HG03095 (cell line): Measurements from ENCODE around the gene SLC66A2.

Experiments used
- ATAC-seq: cut with Tn5 transposase; IDR thresholded peaks from one replicate; pipeline ENCODE4 v1.9.1; 2021; ENCODE audit warnings: moderate library complexity; ENCODE audit not compliant: unreplicated experiment

The SLC66A2 gene

GRCh38 chr18:79938196-79938595, 13.3 kb downstream of the SLC66A2 start:
- no peak for ATAC-seq

GRCh38 chr18:79937103-79937860, 14.2 kb downstream of the SLC66A2 start:
- no peak for ATAC-seq

GRCh38 chr18:79936641-79937040, 14.8 kb downstream of the SLC66A2 start:
- ATAC-seq = no peak

GRCh38 chr18:79935925-79936324, 15.5 kb downstream of the SLC66A2 start:
- ATAC-seq = no peak

- no peak for ATAC-seq
These were observed 16.0 kb downstream of the SLC66A2 start for GRCh38 chr18:79935499-79935898.

GRCh38 chr18:79935098-79935480, 16.4 kb downstream of the SLC66A2 start:
- ATAC-seq = no peak

- ATAC-seq = no peak
These were observed 16.9 kb downstream of the SLC66A2 start for GRCh38 chr18:79934311-79935097.

GRCh38 chr18:79933765-79934164, 17.7 kb downstream of the SLC66A2 start:
- ATAC-seq = no peak

- no peak for ATAC-seq
These were observed 18.5 kb downstream of the SLC66A2 start for GRCh38 chr18:79932907-79933306.

- no peak for ATAC-seq
These were observed 20.0 kb downstream of the SLC66A2 start for GRCh38 chr18:79931475-79931874.

GRCh38 chr18:79930020-79930642, 21.3 kb downstream of the SLC66A2 start:
- no peak for ATAC-seq

GRCh38 chr18:79928563-79928960, 22.9 kb downstream of the SLC66A2 start:
- no peak for ATAC-seq

- no peak for ATAC-seq
These were observed 23.6 kb downstream of the SLC66A2 start for GRCh38 chr18:79927607-79928562.

- ATAC-seq = no peak
These were observed 24.5 kb downstream of the SLC66A2 start for GRCh38 chr18:79926715-79927606.

GRCh38 chr18:79926306-79926705, 25.1 kb downstream of the SLC66A2 start:
- no peak for ATAC-seq

- ATAC-seq = no peak
These were observed 26.4 kb downstream of the SLC66A2 start for GRCh38 chr18:79924814-79925731.

- no peak for ATAC-seq
These were observed 27.4 kb downstream of the SLC66A2 start for GRCh38 chr18:79923896-79924585.

- ATAC-seq = no peak
These were observed 28.5 kb downstream of the SLC66A2 start for GRCh38 chr18:79922971-79923411.
